Ecto neural progenitor cell (in vitro differentiated cells): ENCODE results near the gene TSPAN15.

Source experiments
- DNase-seq: peaks from one replicate; pipeline ENCODE4 v3.0.0-alpha.2; 2018; ENCODE audit warnings: low spot score

Gene TSPAN15

DNA sequence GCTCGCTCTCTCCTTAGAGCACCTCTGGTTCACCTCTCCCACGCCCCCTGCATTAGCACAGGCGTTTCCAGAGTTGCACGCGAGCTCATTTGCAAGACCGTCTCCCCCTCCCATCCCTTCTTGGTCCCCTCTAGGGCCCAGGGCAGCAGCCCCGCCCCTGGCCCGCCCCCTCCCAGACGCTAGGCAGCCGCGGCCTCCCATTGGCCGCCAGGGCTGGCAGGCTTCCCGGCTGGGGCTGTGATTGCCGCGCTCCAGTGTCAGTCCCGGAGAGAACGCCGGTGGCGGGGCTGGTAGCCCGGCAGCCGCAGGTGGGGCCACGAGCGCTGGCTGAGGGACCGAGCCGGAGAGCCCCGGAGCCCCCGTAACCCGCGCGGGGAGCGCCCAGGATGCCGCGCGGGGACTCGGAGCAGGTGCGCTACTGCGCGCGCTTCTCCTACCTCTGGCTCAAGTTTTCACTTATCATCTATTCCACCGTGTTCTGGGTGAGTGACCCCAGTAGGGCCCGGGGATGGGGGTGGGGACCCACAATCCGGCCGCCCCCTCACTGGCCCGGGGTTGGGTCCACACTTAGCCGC, at the start of gene TSPAN15:
Gene TSPAN15 (plus strand): TSS at position 257 of the 575 bp plus-strand sequence. CDS start 130 bp downstream, at position 387.
- DNase-seq: peak; percentile 94

DNA sequence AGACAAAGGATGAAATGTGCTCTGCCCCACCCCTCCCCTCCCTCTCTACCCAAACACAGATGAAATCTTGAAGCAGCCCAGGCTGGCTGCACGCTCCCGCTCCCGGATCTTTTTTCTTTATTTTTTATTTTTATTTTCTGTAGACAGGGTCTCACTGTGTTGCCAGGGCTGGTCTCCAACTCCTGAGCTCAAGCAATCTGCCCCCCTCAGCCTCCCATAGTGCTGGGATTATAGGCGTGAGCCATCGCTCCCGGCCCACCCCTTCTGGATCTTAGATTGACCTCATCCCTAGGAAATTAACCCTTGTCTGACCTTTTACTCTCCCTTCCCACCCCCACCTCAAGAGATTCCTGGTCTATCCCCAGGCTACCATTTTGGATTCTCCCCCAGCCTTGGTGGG, 48.9 kb upstream of the TSPAN15 start:
- no peak for DNase-seq

DNA sequence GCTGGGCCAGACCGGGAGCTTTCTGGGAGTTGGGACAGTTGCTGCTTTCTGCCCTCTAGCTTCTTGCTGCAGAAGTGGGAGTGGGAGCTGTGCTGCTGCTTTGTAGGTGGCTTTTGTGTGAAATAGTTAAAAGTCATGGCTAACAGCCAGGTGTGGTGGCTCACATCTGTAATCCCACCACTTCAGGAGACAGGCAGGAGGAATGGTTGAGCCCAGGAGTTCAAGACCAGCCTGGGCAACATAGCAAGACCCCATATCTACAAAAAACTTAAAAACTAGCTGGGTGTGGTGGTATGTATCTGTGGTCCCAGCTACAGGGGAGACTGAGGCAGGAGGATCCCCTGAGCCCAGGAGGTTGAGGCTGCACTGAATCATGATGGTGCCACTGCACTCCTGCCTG, 48.2 kb upstream of the TSPAN15 start:
- no peak for DNase-seq

DNA sequence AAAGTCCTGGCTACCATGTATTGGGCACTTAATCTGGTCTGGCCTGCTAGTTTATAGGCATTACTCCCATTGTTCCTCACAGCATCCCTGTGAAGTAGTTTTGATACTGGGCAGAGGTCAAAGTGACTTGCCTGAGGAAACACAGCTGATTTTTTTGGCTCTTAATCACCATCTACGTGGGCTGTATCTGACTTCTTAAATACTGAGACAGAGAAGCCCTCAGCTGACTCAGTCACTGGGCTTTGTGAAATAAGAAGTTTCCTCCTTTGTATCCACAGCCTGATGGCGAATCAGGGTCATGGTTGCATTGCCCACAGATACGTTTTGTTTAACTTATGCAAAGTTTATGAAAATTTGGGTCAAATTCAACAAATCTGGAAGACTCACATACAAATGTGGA, 47.7 kb upstream of the TSPAN15 start:
- DNase-seq: no peak

- DNase-seq: no peak
Observed at GRCh38 chr10:69404786-69405185, 46.5 kb upstream of the TSPAN15 start.

DNA sequence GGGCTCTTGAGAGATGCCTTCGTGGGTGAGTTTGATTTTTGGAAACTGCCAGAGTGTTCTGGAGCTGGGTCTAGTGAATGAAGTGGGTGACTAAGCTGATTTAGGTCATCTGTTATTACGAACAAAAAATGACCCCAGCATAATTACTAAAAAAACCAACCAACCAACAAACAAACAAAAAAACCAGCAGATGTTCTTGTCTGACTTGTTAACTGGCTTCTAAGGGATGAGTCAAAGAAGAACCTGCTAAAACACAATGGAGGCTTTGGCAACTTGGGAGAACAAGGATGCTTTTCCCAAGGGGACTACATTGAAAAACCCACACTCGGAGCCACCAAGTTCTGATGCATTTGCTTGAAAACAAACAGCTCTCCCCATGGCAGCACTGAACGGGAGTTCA, 46.0 kb upstream of the TSPAN15 start:
- no peak for DNase-seq

- no peak for DNase-seq
Observed at GRCh38 chr10:69406302-69406811, 44.9 kb upstream of the TSPAN15 start.

DNA sequence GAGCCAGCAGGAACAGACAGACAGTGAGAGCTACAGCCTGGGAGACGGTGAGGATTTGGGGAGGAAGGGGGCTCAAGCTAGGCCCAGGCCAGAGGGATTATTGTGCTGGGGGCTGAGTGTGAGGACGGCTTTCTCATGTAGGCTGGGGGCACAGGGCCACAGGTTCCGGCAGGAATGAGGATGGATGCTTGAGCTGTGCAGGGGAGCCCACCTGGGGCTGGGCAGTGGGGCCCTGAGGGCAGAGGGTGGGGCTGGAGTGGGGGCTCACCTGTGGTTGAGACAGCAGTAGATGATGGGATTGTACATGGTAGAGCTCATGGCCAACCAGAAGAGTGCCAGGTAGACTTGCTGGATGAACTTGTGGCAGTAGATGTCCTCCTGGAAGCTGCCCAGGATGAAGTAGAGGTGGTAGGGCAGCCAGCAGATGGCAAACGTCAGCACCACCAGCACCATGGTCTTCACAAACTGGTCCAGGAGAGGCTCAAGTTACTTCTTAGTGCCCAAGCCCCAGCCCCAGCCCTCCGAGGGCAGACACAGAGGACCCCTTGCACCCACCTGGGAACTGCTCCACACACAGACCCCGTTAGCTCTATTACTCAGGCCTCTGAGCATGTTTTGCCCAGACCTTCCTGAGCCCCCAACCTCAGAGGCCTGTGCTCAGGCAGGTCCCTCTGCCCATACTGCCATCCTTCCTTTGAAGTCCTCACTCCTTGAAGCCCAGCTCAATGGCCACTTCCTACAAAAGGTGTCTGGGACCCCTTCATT, 44.3 kb upstream of the TSPAN15 start:
- no peak for DNase-seq

GRCh38 chr10:69407621-69408301, 43.5 kb upstream of the TSPAN15 start:
- DNase-seq: no peak

- peak; percentile 96 for DNase-seq
Observed at GRCh38 chr10:69408318-69409175, 42.7 kb upstream of the TSPAN15 start.

DNA sequence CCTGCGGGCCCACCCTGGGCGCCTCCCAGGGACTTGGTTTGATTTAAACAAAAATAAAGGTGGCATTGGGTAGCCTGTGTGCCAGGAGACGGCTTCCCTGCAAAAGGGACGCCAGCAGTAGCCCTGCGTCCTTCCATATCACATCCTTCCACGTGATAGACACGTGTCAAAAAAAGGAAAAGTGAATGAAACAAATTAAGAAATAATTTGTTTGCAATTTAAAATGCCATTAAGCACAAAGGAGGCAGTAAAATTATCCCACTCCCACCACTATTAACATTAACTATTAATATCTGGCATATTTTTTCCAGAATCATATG, 42.1 kb upstream of the TSPAN15 start:
- no peak for DNase-seq

GRCh38 chr10:69409968-69410367, 41.3 kb upstream of the TSPAN15 start:
- DNase-seq: no peak

- no peak for DNase-seq
Observed at GRCh38 chr10:69410487-69410886, 40.8 kb upstream of the TSPAN15 start.

GRCh38 chr10:69411476-69411875, 39.8 kb upstream of the TSPAN15 start:
- no peak for DNase-seq

GRCh38 chr10:69412232-69412790, 39.0 kb upstream of the TSPAN15 start:
- no peak for DNase-seq

GRCh38 chr10:69413221-69413865, 37.9 kb upstream of the TSPAN15 start:
- peak; percentile 75 for DNase-seq

DNA sequence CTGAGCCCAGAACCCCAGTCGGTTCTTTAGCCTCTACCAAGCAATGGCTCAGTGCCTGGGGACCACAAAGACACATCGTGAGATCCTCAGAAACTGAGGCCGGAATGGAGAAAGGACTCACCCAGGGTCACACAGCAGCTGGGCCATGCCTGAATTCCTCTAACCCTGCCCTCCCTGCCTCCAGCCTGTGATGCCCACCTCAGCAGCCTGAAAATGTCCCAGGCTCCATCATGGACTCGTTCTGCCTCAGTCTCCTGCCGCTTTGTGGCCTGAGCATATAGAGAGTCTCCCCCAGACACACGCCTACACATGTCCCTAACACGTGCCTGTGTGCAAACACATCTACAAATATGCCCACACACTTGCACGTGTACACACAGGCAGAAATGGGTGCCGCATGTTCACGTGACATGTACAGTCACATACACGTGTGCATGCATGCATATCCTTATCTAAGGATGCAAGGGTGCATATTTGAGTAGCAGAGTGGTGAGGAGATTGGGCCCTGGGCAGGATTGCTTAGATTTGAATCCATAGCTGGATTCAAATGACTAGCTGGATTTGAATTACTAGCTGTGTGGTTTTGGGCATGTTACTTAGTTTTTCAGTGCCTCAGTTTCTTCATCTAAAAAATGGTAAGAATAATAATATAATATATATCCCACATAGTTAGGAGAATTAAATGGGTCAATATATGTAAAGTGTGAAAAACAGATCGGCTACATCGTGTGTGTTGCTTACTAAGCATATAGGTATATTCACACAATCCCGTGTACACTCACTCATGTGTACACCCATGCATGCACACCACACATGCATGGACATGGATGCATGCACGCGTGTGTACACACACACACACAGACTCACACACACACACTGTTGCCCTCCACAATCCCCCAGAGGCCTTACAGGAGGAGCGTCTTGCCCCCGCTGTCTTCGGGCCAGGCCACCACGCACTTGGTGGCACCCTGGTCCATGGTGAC, 36.9 kb upstream of the TSPAN15 start:
- DNase-seq: no peak

- no peak for DNase-seq
Observed at GRCh38 chr10:69415049-69415448, 36.2 kb upstream of the TSPAN15 start.

DNA sequence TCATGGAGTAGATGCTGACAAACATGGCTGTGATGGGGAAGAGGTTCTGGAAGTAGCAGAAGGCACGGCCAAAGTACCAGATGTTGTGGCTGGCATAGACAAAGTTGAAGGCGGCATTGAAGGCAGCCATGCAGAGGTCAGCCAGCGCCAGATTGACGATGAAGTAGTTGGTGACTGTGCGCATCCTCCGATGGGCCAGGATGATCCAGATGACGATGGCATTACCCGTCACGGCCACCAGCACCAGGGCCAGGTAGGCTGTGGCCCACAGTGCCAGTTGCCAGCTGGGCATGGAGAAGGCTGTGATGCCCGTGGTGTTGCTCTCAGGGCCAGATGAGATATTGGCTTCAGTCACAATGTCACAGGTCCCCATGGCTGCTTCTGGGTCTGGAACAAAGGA, 35.3 kb upstream of the TSPAN15 start:
- no peak for DNase-seq

GRCh38 chr10:69416695-69417094, 34.6 kb upstream of the TSPAN15 start, which contains the start of gene TACR2:
TACR2 (minus strand) TSS chr10:69416918; CDS start chr10:69416323, 595 bp downstream.
- no peak for DNase-seq
